ENCODE measurements around the gene EDN2. TPM values are rescaled to one million over a fixed set of nuclear protein-coding genes. Genes with fewer than 3 reads are reported as not detected.

The EDN2 gene
- total RNA-seq, 1 experiment from 2014 or later, result not detected

GRCh38 chr1:41519667-41520066, 35.2 kb upstream of the EDN2 start:
- DNase-seq (ENCODE audit: low spot score), result no peak
- no TSS peak for BruUV-seq (replicated peaks)
- CTCF ChIA-PET, result no interaction called here
- peaks cover 8% of the 10 kb centered on the region for H3K4me1 ChIP-seq (ENCODE audit: insufficient read depth, low read length, poor library complexity, severe bottlenecking)
- POLR2A ChIA-PET (ENCODE audit: low non-redundant PET), result no interaction called here
- TF ChIP-seq CTCF (conservative IDR thresholded peaks at IDR 0.05; ENCODE audit: low read depth, low read length), result no peak
- no peak for TF ChIP-seq EZH2 (IDR thresholded peaks at IDR 0.05; ENCODE audit: borderline replicate concordance, low read depth, low read length, poor library complexity, severe bottlenecking)
- H3K27me3 ChIP-seq (replicated peaks; ENCODE audit: insufficient read depth, low read depth, low read length, poor library complexity), result no peaks in the 10 kb centered on the region
- H3K9me3 ChIP-seq (ENCODE audit: low read depth, low read length, poor library complexity, severe bottlenecking), result no peaks in the 10 kb centered on the region
- intact Hi-C loops (cut with micrococcal nuclease; ENCODE audit: unreplicated experiment), result no loop called here
- no peak overlapping the region for H3K4me3 ChIP-seq (ENCODE audit: low read depth, low read length, poor library complexity, severe bottlenecking)
- no peak overlapping the region for H3K27ac ChIP-seq (ENCODE audit: low read depth, low read length, poor library complexity, severe bottlenecking)
- H3K36me3 ChIP-seq (ENCODE audit: insufficient read depth, low read length, poor library complexity, severe bottlenecking), result no peaks in the 10 kb centered on the region

GRCh38 chr1:41518471-41518870, 34.0 kb upstream of the EDN2 start:
- Histone ChIP-seq H3K4me1 (ENCODE audit: insufficient read depth, low read length, poor library complexity, severe bottlenecking) (peaks cover 8% of the 10 kb centered on the region), H3K27me3 (replicated peaks; ENCODE audit: insufficient read depth, low read depth, low read length, poor library complexity) (no peaks in the 10 kb centered on the region), H3K4me3 (ENCODE audit: low read depth, low read length, poor library complexity, severe bottlenecking) (no peak overlapping the region), H3K9me3 (ENCODE audit: low read depth, low read length, poor library complexity, severe bottlenecking) (no peaks in the 10 kb centered on the region), H3K36me3 (ENCODE audit: insufficient read depth, low read length, poor library complexity, severe bottlenecking) (no peaks in the 10 kb centered on the region), H3K27ac (ENCODE audit: low read depth, low read length, poor library complexity, severe bottlenecking) (no peak overlapping the region)
- intact Hi-C loops (cut with micrococcal nuclease; ENCODE audit: unreplicated experiment), result no loop called here
- POLR2A ChIA-PET (ENCODE audit: low non-redundant PET), result no interaction called here
- no TSS peak for BruUV-seq (replicated peaks)
- TF ChIP-seq CTCF (conservative IDR thresholded peaks at IDR 0.05; ENCODE audit: low read depth, low read length), result no peak
- no peak for TF ChIP-seq EZH2 (IDR thresholded peaks at IDR 0.05; ENCODE audit: borderline replicate concordance, low read depth, low read length, poor library complexity, severe bottlenecking)
- DNase-seq (ENCODE audit: low spot score), result no peak
- CTCF ChIA-PET, result interaction anchor here (0.6 kb wide), 1 partner anchor 278 kb away, joined by 4 read pairs; no protein-coding TSS in a partner anchor

DNA sequence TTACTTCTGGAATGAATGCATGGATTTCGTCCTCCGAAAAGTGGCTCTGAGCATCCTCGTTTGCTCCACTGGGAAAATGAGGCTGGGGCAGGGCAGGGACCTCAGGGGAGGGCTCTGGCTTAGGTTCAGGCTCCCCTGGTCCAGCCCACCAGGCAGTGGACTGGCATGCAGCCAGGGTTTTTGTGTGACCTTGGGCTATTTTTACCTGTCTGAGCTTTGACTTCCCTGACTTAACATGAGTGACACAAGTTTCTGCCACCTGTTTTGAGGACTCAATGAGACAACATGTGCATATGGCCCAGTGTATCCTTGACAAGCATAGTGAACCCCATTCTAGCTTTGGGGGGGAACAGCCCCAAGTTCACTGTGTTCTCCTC, 32.6 kb upstream of the EDN2 start:
- no peaks in the 10 kb centered on the region for H3K9me3 ChIP-seq (ENCODE audit: low read depth, low read length, poor library complexity, severe bottlenecking)
- TF ChIP-seq EZH2 (IDR thresholded peaks at IDR 0.05; ENCODE audit: borderline replicate concordance, low read depth, low read length, poor library complexity, severe bottlenecking) (no peak), CTCF (conservative IDR thresholded peaks at IDR 0.05; ENCODE audit: low read depth, low read length) (no peak)
- no peak for DNase-seq (ENCODE audit: low spot score)
- H3K4me1 ChIP-seq (ENCODE audit: insufficient read depth, low read length, poor library complexity, severe bottlenecking), result peaks cover 8% of the 10 kb centered on the region
- no peak overlapping the region for H3K27ac ChIP-seq (ENCODE audit: low read depth, low read length, poor library complexity, severe bottlenecking)
- no peaks in the 10 kb centered on the region for H3K27me3 ChIP-seq (replicated peaks; ENCODE audit: insufficient read depth, low read depth, low read length, poor library complexity)
- H3K4me3 ChIP-seq (ENCODE audit: low read depth, low read length, poor library complexity, severe bottlenecking), result no peak overlapping the region
- CTCF ChIA-PET, result no interaction called here
- H3K36me3 ChIP-seq (ENCODE audit: insufficient read depth, low read length, poor library complexity, severe bottlenecking), result no peaks in the 10 kb centered on the region
- POLR2A ChIA-PET (ENCODE audit: low non-redundant PET), result no interaction called here
- no TSS peak for BruUV-seq (replicated peaks)
- intact Hi-C loops (cut with micrococcal nuclease; ENCODE audit: unreplicated experiment), result no loop called here
